GM12878 (cell line): ENCODE data around the gene GALNT3. TPM values are rescaled to one million over a fixed set of nuclear protein-coding genes. Genes with fewer than 3 reads are reported as not detected.

Experiments used
- ATAC-seq: fragments of 200-7000 bp; cut with Tn5 transposase; 3 replicates; pipeline ENCODE4 v1.9.1; 2020; ENCODE audit warnings: mild to moderate bottlenecking, moderate library complexity
- BruUV-seq: library from RNA; stranded (reverse); fragments of 400-500 nt; replicated peaks from 2 replicates; lab custom pipeline; 2021; lab: Mats Ljungman, UMichigan
- CTCF ChIA-PET: fragments of 300-600 bp; sonication (Branson Sonifier 250); formaldehyde crosslinking; extraction: SDS; loops from one replicate; lab custom pipeline; 2021; ENCODE audit warnings: inconsistent platforms; lab: Yijun Ruan, JAX
- POLR2A ChIA-PET: fragments of 350-600 bp; formaldehyde crosslinking; extraction: SDS; loops from one replicate; lab custom pipeline; 2021; ENCODE audit warnings: inconsistent platforms; lab: Charles Lee
- RAD21 ChIA-PET: fragments of 300-600 bp; sonication (Branson Sonifier 250); formaldehyde crosslinking; loops from one replicate; lab custom pipeline; 2023; ENCODE audit warnings: antibody characterized with exemption; ENCODE audit not compliant: unreplicated experiment; lab: Charles Lee
- SMC1A ChIA-PET: fragments of 300-600 bp; sonication (Branson Sonifier 250); formaldehyde crosslinking; loops from one replicate; lab custom pipeline; 2023; ENCODE audit not compliant: unreplicated experiment, uncharacterized antibody; lab: Charles Lee
- DNase-seq: peaks from one replicate; pipeline ENCODE4 v3.0.0-alpha.2; 2011; ENCODE audit warnings: low read depth, low spot score
- FAIRE-seq: peaks from 3 replicates; lab custom pipeline; 2011; peaks lifted over from hg19 to GRCh38; lab: Jason Lieb, UNC
- H2AFZ ChIP-seq: 2 replicates; pipeline ENCODE4 v1.6.0; 2011; ENCODE audit warnings: low read depth, low read length, control low read depth; ENCODE audit not compliant: control insufficient read depth
- H3K27ac ChIP-seq: 2 replicates; pipeline ENCODE4 v1.5.1; 2011; ENCODE audit warnings: control low read depth; ENCODE audit not compliant: control insufficient read depth, insufficient read depth
- H3K27me3 ChIP-seq, 2 experiments: replicated peaks in 1 of 2; 2 replicates each; pipeline versions ENCODE4 v1.6.0 to v1.6.1; 2011; ENCODE audit warnings: low read length in 1 of 2; ENCODE audit not compliant: control insufficient read depth in 2 of 2, insufficient read depth in 2 of 2
- H3K36me3 ChIP-seq, 2 experiments: 2 replicates each; pipeline ENCODE4 v1.5.1; 2011; ENCODE audit warnings: low read length in 1 of 2; ENCODE audit not compliant: control insufficient read depth in 2 of 2, insufficient read depth in 2 of 2
- H3K4me1 ChIP-seq: 2 replicates; pipeline ENCODE4 v1.6.1; 2011; ENCODE audit warnings: mild to moderate bottlenecking, low read length, moderate library complexity, mixed read lengths; ENCODE audit not compliant: control insufficient read depth, insufficient read depth
- H3K4me2 ChIP-seq: 2 replicates; pipeline ENCODE4 v1.6.0; 2011; ENCODE audit warnings: control low read depth; ENCODE audit not compliant: control insufficient read depth, insufficient read depth
- H3K4me3 ChIP-seq: fragments of 200-600 bp; sonication (generic); 2 replicates; pipeline ENCODE4 v1.5.1; 2016
- H3K79me2 ChIP-seq: 2 replicates; pipeline ENCODE4 v1.6.0; 2011; ENCODE audit warnings: low read length; ENCODE audit not compliant: control insufficient read depth, insufficient read depth
- H3K9ac ChIP-seq: 2 replicates; pipeline ENCODE4 v1.8.0; 2011; ENCODE audit warnings: low read length, control low read depth, mixed read lengths; ENCODE audit not compliant: control insufficient read depth, insufficient read depth
- H3K9me3 ChIP-seq: replicated peaks from 3 replicates; pipeline ENCODE4 v1.5.1; 2011; ENCODE audit warnings: mild to moderate bottlenecking, low read length; ENCODE audit not compliant: control insufficient read depth, insufficient read depth
- H4K20me1 ChIP-seq: 2 replicates; pipeline ENCODE4 v1.6.0; 2011; ENCODE audit not compliant: control insufficient read depth, insufficient read depth
- BMI1 ChIP-seq: fragments of 450-650 bp; IDR thresholded peaks from 2 replicates; pipeline ENCODE4 v1.6.1; 2016; ENCODE audit warnings: mild to moderate bottlenecking, moderate library complexity, borderline replicate concordance
- CBX5 ChIP-seq: sonication (generic); IDR thresholded peaks from 2 replicates; pipeline ENCODE4 v1.6.1; 2016; ENCODE audit warnings: low read depth, moderate library complexity, mild to moderate bottlenecking, inconsistent platforms
- POU2F2 ChIP-seq: IDR thresholded peaks from 3 replicates; pipeline ENCODE4 v1.6.1; 2011; ENCODE audit warnings: low read depth, mild to moderate bottlenecking, low read length, borderline replicate concordance
- ZNF384 ChIP-seq: IDR thresholded peaks from 2 replicates; pipeline ENCODE4 v1.6.1; 2012; ENCODE audit warnings: low read depth, mild to moderate bottlenecking, low read length, improper control_type of control experiment, borderline replicate concordance
- WGBS: methylation state at CpG from one replicate; pipeline ENCODE4 v1.1.6; 2016; ENCODE audit warnings: low lambda C conversion rate; ENCODE audit not compliant: insufficient replicate concordance, insufficient coverage; ENCODE audit errors: missing lambda C conversion rate; 5-methylcytosine and 5-hydroxymethylcytosine counted together
- in situ Hi-C: fragments of 300-500 bp; cut with MboI; formaldehyde crosslinking; loops from 9 replicates; pipeline ENCODE4 v1.14.3; 2018; ENCODE audit warnings: mixed read lengths
- intact Hi-C: fragments of 100-400 bp; cut with micrococcal nuclease; formaldehyde crosslinking; loops from one replicate; pipeline ENCODE4 v1.14.2; 2022; ENCODE audit not compliant: unreplicated experiment
- polyA plus RNA-seq, 11 experiments: library from polyadenylated mRNA; depleted of rRNA in 4 of 11; unstranded in 6 of 11; stranded (reverse) in 5 of 11; fragments of >200 nt; fragmentation: Nextera tagmentation in 4 of 11; fragmentation: Illumina TruSeq in 1 of 11; extraction: Ambion mirVana in 4 of 11; extraction: Trizol in 1 of 11; gene quantifications; 1 replicate in 1 of 11; 2 replicates in 10 of 11; pipeline versions ENCODE4 v1.2.1 to v1.2.3, GENCODE V29; 2011 to 2016; ENCODE audit warnings: inconsistent platforms in 2 of 11, missing spikeins in 2 of 11, low read depth in 1 of 11
- total RNA-seq, 4 experiments: library from RNA; depleted of rRNA in 3 of 4; stranded (reverse); fragments of >200 nt in 3 of 4; fragmentation: Illumina TruSeq in 1 of 4; extraction: Trizol in 1 of 4; gene quantifications; 2 replicates each; pipeline versions ENCODE4 v1.2.1 to v1.2.3, GENCODE V29; 2013 to 2021
- TF ChIP-seq, protein P1 (sequence below): fragments of 450-650 bp; conservative IDR thresholded peaks from 2 replicates; pipeline ENCODE4 v1.6.1; 2017; ENCODE audit warnings: mild to moderate bottlenecking, moderate library complexity

The GALNT3 gene
- total and polyA plus RNA-seq, 10 of the 15 experiments (the other 5 are each of a cell fraction or from before 2014, with no cell fraction given): 0.53 to 3.7 (median 1.1) TPM

DNA sequence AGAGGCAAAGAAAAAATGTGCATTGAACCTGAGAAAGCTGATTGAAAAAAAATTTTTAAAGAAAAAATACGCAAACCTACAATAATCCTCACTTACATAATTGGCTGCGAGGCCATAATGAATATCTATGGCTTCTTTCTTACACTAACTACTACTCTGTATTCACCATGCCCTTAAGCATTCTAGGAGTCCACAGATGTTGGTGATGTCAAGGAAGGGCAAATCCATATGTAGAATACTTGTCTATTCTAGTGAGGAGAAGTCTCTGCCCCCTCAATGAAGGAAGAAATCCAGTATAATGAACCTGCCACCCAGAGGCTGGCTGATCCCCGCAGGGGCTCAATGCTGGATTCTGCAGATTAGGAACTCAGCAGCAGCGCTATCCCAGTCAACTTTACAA, 14.3 kb downstream of the GALNT3 start:
- Histone ChIP-seq H3K27ac (no peak overlapping the region), H4K20me1 (no peaks in the 10 kb centered on the region), H3K9me3 (no peaks in the 10 kb centered on the region), H3K27me3 (no peaks in the 10 kb centered on the region), H3K36me3 (no peaks in the 10 kb centered on the region), H3K4me1 (no peaks in the 10 kb centered on the region), H2AFZ (no peak overlapping the region), H3K79me2 (no peaks in the 10 kb centered on the region), H3K9ac (no peak overlapping the region), H3K4me2 (no peak overlapping the region), H3K4me3 (no peak overlapping the region)
- TF ChIP-seq CBX5 (no peak), BMI1 (no peak), ZNF384 (no peak), POU2F2 (no peak)
- TF ChIP-seq, protein P1, sequence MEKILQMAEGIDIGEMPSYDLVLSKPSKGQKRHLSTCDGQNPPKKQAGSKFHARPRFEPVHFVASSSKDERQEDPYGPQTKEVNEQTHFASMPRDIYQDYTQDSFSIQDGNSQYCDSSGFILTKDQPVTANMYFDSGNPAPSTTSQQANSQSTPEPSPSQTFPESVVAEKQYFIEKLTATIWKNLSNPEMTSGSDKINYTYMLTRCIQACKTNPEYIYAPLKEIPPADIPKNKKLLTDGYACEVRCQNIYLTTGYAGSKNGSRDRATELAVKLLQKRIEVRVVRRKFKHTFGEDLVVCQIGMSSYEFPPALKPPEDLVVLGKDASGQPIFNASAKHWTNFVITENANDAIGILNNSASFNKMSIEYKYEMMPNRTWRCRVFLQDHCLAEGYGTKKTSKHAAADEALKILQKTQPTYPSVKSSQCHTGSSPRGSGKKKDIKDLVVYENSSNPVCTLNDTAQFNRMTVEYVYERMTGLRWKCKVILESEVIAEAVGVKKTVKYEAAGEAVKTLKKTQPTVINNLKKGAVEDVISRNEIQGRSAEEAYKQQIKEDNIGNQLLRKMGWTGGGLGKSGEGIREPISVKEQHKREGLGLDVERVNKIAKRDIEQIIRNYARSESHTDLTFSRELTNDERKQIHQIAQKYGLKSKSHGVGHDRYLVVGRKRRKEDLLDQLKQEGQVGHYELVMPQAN: no peak
- CTCF ChIA-PET: interaction anchor here (1.0 to 2.4 kb wide), 7 partner anchors 9 to 763 kb away, joined by 3 to 10 read pairs (median 3); no protein-coding TSS in a partner anchor
- POLR2A ChIA-PET: no interaction called here
- DNase-seq (no peak), ATAC-seq (no peak), FAIRE-seq (no peak)
- BruUV-seq: no TSS peak
- 71% methylated on average over 4 of the region's 4 CpGs for WGBS
- SMC1A ChIA-PET: interaction anchor here (0.8 to 1.5 kb wide), 5 partner anchors 73 to 536 kb away, joined by 3 to 5 read pairs (median 3); no protein-coding TSS in a partner anchor
- in situ Hi-C loops (no loop called here), intact Hi-C loops (loop anchor here (1.0 to 5.0 kb wide), 4 partner anchors 82 to 542 kb away; partner anchors contain the start of gene SCN2A)
- RAD21 ChIA-PET: interaction anchor here (1.3 to 1.7 kb wide), 2 partner anchors 94 to 377 kb away, joined by 9 to 10 read pairs; no protein-coding TSS in a partner anchor
